Neural cell (in vitro differentiated cells): ENCODE data around the gene PRMT2.

Experiments used
- EP300 ChIP-seq: fragments of 450-650 bp; conservative IDR thresholded peaks from 2 replicates; pipeline ENCODE4 v1.6.1; 2014; ENCODE audit warnings: antibody characterized with exemption, mild to moderate bottlenecking, moderate library complexity; ENCODE audit not compliant: poor library complexity, severe bottlenecking
- POLR2AphosphoS5 ChIP-seq: IDR thresholded peaks from 2 replicates; pipeline ENCODE4 v1.6.1; 2012
- RAD21 ChIP-seq: fragments of 450-650 bp; conservative IDR thresholded peaks from 2 replicates; pipeline ENCODE4 v1.6.1; 2014; ENCODE audit warnings: antibody characterized with exemption, mild to moderate bottlenecking, moderate library complexity
- SMC3 ChIP-seq: fragments of 450-650 bp; conservative IDR thresholded peaks from 2 replicates; pipeline ENCODE4 v1.6.1; 2014; ENCODE audit warnings: antibody characterized with exemption, mild to moderate bottlenecking, moderate library complexity; ENCODE audit not compliant: poor library complexity
- TF ChIP-seq, protein P1 (sequence below): fragments of 450-650 bp; IDR thresholded peaks from 2 replicates; pipeline ENCODE4 v1.5.1; 2014; ENCODE audit warnings: antibody characterized with exemption, mild to moderate bottlenecking, moderate library complexity; ENCODE audit not compliant: poor library complexity, severe bottlenecking

GRCh38 chr21:46624050-46624449, 11.4 kb upstream of the PRMT2 start:
- TF ChIP-seq RAD21 (no peak), POLR2AphosphoS5 (no peak), EP300 (no peak), SMC3 (no peak)
- TF ChIP-seq, protein P1, sequence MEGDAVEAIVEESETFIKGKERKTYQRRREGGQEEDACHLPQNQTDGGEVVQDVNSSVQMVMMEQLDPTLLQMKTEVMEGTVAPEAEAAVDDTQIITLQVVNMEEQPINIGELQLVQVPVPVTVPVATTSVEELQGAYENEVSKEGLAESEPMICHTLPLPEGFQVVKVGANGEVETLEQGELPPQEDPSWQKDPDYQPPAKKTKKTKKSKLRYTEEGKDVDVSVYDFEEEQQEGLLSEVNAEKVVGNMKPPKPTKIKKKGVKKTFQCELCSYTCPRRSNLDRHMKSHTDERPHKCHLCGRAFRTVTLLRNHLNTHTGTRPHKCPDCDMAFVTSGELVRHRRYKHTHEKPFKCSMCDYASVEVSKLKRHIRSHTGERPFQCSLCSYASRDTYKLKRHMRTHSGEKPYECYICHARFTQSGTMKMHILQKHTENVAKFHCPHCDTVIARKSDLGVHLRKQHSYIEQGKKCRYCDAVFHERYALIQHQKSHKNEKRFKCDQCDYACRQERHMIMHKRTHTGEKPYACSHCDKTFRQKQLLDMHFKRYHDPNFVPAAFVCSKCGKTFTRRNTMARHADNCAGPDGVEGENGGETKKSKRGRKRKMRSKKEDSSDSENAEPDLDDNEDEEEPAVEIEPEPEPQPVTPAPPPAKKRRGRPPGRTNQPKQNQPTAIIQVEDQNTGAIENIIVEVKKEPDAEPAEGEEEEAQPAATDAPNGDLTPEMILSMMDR, result no peak
